ENCODE results near the gene DGCR2.
"Not testable (repeated sequence)": the region's sequence is repeated elsewhere in the genome, so short reads cannot be mapped to it uniquely, and the experiment has no call there.

Gene DGCR2

DNA sequence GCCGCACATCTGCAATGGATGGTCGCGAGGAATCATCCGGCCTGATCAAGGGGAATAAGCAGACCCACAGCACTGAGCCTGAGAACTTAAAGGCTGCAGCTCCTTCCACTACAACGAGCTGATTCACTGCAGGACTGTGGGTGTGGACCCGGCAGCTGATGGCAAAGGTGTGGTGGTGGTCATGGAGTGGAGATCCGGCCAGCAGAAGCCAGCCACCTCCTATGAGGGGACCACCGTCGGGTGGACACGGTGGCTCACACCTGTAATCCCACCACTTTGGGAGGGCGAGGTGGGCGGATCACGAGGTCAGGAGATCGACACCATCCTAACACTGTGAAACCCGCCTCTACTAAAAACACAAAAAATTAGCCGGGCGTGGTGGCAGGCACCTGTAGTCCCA is 66.4 kb downstream of the DGCR2 start:
- no peak for DNase-seq (ENCODE audit: low read depth, low spot score)
- Histone ChIP-seq H3K4me1 (ENCODE audit: insufficient read depth, insufficient read length) (no peaks in the 10 kb centered on the region), H3K36me3 (ENCODE audit: insufficient read depth, insufficient read length, low read length) (peaks cover 65% of the 10 kb centered on the region), H3K27me3 (ENCODE audit: insufficient read depth, insufficient read length) (no peaks in the 10 kb centered on the region), H3K4me3 (ENCODE audit: insufficient read length, low read depth) (no peak overlapping the region), H3K9ac (ENCODE audit: insufficient read length, low read depth) (no peak overlapping the region), H3K9me3 (ENCODE audit: insufficient read depth, low read length) (no peaks in the 10 kb centered on the region)
- TF ChIP-seq YY1 (IDR thresholded peaks at IDR 0.05; ENCODE audit: insufficient read depth, insufficient read length) (no peak), SUZ12 (IDR thresholded peaks at IDR 0.05; ENCODE audit: extremely low read depth, insufficient read depth, insufficient read length) (no peak), ZNF274 (IDR thresholded peaks at IDR 0.05; ENCODE audit: low read depth, low read length) (no peak)

DNA sequence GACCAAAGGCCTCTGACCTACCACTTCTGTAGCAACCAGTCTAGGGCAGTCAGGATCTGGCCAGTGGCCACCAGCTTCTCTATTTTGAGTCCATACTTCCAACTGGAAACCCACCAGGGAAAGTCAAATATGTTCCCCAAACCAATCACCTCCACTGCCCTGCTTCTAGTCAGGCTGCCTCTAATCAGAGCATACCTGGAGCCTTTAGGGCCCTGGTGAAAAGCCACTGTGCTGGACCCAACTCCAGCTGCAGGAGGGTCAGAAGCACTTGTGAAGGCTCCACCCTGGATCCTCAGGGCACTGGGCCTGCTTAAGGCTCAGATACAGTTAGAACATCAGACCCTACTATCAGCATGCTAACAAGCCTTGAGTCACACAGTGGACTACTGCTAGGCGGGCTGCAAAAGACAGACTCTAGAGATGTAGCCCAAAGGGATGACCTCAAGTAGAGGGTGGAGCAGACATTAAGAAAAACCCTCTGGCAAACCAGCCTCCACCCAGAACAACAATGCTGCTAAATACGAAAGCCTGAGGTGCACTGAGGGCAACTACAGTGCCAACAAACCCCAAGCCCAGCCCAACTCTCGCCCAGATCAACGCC is 69.2 kb downstream of the DGCR2 start:
- no peaks in the 10 kb centered on the region for H3K27me3 ChIP-seq (ENCODE audit: insufficient read depth, insufficient read length)
- no peaks in the 10 kb centered on the region for H3K4me1 ChIP-seq (ENCODE audit: insufficient read depth, insufficient read length)
- no peak for TF ChIP-seq SUZ12 (IDR thresholded peaks at IDR 0.05; ENCODE audit: extremely low read depth, insufficient read depth, insufficient read length)
- no peak for TF ChIP-seq ZNF274 (IDR thresholded peaks at IDR 0.05; ENCODE audit: low read depth, low read length)
- TF ChIP-seq YY1 (IDR thresholded peaks at IDR 0.05; ENCODE audit: insufficient read depth, insufficient read length), result no peak
- H3K9ac ChIP-seq (ENCODE audit: insufficient read length, low read depth), result no peak overlapping the region
- no peak for DNase-seq (ENCODE audit: low read depth, low spot score)
- no peak overlapping the region for H3K4me3 ChIP-seq (ENCODE audit: insufficient read length, low read depth)
- peaks cover 52% of the 10 kb centered on the region for H3K36me3 ChIP-seq (ENCODE audit: insufficient read depth, insufficient read length, low read length)
- H3K9me3 ChIP-seq (ENCODE audit: insufficient read depth, low read length), result no peaks in the 10 kb centered on the region

DNA sequence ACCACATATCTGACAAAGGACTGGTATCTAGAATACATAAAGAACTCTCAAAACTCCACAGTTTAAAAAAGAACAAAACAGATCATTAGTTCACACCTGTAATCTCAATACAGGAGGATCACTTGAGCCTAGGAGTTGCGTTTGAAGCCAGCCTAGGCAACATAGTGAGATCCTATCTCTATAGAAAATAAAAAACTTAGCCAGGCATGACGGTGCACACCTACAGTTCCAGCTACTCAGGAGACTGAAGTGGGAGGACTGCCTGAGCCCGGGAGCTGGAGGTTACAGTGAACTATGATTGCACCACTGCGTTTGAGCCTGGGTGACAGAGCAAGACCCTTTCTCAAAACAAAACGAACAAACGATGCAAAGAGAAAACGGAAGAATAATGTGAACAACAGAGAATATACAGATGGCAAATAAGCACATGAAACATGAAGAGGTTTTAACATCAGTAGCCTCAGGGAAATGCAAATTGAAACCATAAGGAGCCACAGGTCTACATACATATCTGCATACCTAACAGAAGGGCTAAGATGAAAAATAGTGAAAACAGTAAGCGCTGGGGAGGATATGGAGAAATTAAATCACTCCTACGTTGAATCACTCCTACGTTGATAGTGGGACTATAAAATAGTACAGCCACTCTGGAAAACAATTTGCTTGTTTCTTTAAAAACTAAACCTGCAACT is 70.7 kb downstream of the DGCR2 start:
- Histone ChIP-seq H3K36me3 (ENCODE audit: insufficient read depth, insufficient read length, low read length) (peaks cover 53% of the 10 kb centered on the region), H3K4me1 (ENCODE audit: insufficient read depth, insufficient read length) (no peaks in the 10 kb centered on the region)

DNA sequence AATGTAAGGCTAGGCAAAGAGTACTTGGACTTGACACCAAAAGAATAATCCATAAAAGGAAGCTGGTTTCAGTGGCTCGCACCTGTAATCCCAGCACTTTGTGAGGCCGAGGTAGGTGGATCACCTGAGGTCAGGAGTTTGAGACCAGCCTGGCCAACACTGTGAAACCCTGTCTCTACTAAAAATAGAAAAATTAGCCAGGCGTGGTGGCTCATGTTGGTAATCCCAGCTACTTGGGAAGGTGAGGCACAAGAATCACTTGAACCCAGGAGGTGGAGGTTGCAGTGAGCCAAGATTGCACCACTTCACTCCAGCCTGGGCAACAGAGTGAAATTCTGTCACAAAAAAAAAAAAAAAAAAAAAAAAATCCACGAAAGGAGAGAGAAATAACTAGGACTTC is 71.4 kb downstream of the DGCR2 start:
- not testable (repeated sequence) for H3K4me3 ChIP-seq (ENCODE audit: insufficient read length, low read depth)

More for the DNA sequence above, 70.7 kb downstream of the DGCR2 start:
- Histone ChIP-seq H3K4me3 (ENCODE audit: insufficient read length, low read depth) (no peak overlapping the region), H3K9ac (ENCODE audit: insufficient read length, low read depth) (no peak overlapping the region), H3K27me3 (ENCODE audit: insufficient read depth, insufficient read length) (no peaks in the 10 kb centered on the region), H3K9me3 (ENCODE audit: insufficient read depth, low read length) (no peaks in the 10 kb centered on the region)
- no peak for TF ChIP-seq YY1 (IDR thresholded peaks at IDR 0.05; ENCODE audit: insufficient read depth, insufficient read length)
- no peak for TF ChIP-seq ZNF274 (IDR thresholded peaks at IDR 0.05; ENCODE audit: low read depth, low read length)
- no peak for TF ChIP-seq SUZ12 (IDR thresholded peaks at IDR 0.05; ENCODE audit: extremely low read depth, insufficient read depth, insufficient read length)
- no peak for DNase-seq (ENCODE audit: low read depth, low spot score)

DNA sequence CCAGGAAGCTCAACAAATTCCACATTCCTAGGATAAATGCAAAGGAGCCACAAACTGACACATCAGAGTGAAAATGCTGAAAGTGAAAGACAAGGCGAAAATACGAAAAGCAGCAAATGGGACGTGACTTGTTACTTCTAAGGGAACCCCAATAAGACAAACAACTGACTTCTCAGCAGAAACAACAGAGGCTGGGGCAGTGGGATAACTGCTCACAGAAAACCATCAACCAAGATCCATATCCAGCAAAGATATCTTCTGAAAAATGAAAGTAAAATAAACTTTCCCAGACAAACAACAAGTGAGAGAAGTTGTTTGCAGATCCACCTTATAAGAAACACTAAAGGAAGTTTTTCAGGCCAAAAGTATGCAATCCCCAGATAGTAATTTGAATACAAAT is 72.1 kb downstream of the DGCR2 start:
- Histone ChIP-seq H3K9me3 (ENCODE audit: insufficient read depth, low read length) (no peaks in the 10 kb centered on the region), H3K4me1 (ENCODE audit: insufficient read depth, insufficient read length) (no peaks in the 10 kb centered on the region), H3K9ac (ENCODE audit: insufficient read length, low read depth) (no peak overlapping the region), H3K27me3 (ENCODE audit: insufficient read depth, insufficient read length) (no peaks in the 10 kb centered on the region), H3K36me3 (ENCODE audit: insufficient read depth, insufficient read length, low read length) (peaks cover 56% of the 10 kb centered on the region), H3K4me3 (ENCODE audit: insufficient read length, low read depth) (no peak overlapping the region)
- DNase-seq (ENCODE audit: low read depth, low spot score), result no peak
- TF ChIP-seq SUZ12 (IDR thresholded peaks at IDR 0.05; ENCODE audit: extremely low read depth, insufficient read depth, insufficient read length) (no peak), YY1 (IDR thresholded peaks at IDR 0.05; ENCODE audit: insufficient read depth, insufficient read length) (no peak), ZNF274 (IDR thresholded peaks at IDR 0.05; ENCODE audit: low read depth, low read length) (no peak)

More for the DNA sequence above, 71.4 kb downstream of the DGCR2 start:
- H3K9ac ChIP-seq (ENCODE audit: insufficient read length, low read depth); H3K27me3 ChIP-seq (ENCODE audit: insufficient read depth, insufficient read length); H3K9me3 ChIP-seq (ENCODE audit: insufficient read depth, low read length); H3K4me1 ChIP-seq (ENCODE audit: insufficient read depth, insufficient read length); DNase-seq (ENCODE audit: low read depth, low spot score): not testable (repeated sequence)
- H3K36me3 ChIP-seq (ENCODE audit: insufficient read depth, insufficient read length, low read length), result peaks cover 54% of the 10 kb centered on the region

DNA sequence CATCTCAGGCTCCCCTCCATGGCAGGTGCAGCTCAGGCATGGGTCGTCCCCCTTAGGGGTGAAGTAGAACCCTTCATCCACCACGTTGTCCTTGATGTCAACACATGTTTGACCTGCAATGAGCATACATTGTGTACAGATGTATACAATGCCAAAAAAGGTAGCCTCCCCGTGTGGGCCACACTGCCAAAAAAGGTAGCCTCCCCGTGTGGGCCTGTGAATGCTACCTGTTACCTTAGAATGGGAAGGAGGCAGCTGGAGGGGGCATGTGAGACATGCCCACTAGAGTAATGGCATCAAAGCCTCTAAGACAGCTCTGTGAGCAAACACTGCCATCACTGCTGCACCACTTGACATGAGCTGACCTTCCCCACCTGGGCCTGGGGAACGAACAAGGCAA is 73.7 kb downstream of the DGCR2 start:
- Histone ChIP-seq H3K9ac (ENCODE audit: insufficient read length, low read depth) (no peak overlapping the region), H3K4me3 (ENCODE audit: insufficient read length, low read depth) (no peak overlapping the region), H3K27me3 (ENCODE audit: insufficient read depth, insufficient read length) (no peaks in the 10 kb centered on the region), H3K36me3 (ENCODE audit: insufficient read depth, insufficient read length, low read length) (peaks cover 66% of the 10 kb centered on the region), H3K4me1 (ENCODE audit: insufficient read depth, insufficient read length) (no peaks in the 10 kb centered on the region), H3K9me3 (ENCODE audit: insufficient read depth, low read length) (no peaks in the 10 kb centered on the region)
- TF ChIP-seq YY1 (IDR thresholded peaks at IDR 0.05; ENCODE audit: insufficient read depth, insufficient read length) (no peak), SUZ12 (IDR thresholded peaks at IDR 0.05; ENCODE audit: extremely low read depth, insufficient read depth, insufficient read length) (no peak), ZNF274 (IDR thresholded peaks at IDR 0.05; ENCODE audit: low read depth, low read length) (no peak)
- DNase-seq (ENCODE audit: low read depth, low spot score), result no peak

DNA sequence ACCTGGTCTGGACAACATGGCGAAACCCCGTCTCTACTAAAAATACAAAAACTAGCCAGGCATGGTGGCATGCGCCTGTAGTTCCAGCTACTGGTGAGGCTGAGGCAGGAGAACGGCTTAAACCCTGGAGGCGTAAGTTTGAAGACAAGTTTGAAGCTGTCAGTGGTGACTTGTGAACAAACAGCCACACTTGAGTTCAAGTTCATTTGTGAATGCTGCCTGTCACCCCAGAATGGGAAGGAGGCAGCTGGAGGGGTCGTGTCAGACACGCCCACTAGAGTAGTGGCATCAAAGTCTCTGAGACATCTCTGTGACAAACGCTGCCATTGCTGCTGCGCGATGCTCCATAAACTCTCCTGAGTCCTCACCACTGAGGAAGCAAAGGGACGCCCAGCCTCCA is 74.2 kb downstream of the DGCR2 start:
- Histone ChIP-seq H3K9me3 (ENCODE audit: insufficient read depth, low read length) (no peaks in the 10 kb centered on the region), H3K4me3 (ENCODE audit: insufficient read length, low read depth) (no peak overlapping the region), H3K27me3 (ENCODE audit: insufficient read depth, insufficient read length) (no peaks in the 10 kb centered on the region), H3K36me3 (ENCODE audit: insufficient read depth, insufficient read length, low read length) (peaks cover 70% of the 10 kb centered on the region), H3K4me1 (ENCODE audit: insufficient read depth, insufficient read length) (no peaks in the 10 kb centered on the region), H3K9ac (ENCODE audit: insufficient read length, low read depth) (no peak overlapping the region)
- DNase-seq (ENCODE audit: low read depth, low spot score), result no peak
- TF ChIP-seq ZNF274 (IDR thresholded peaks at IDR 0.05; ENCODE audit: low read depth, low read length) (no peak), SUZ12 (IDR thresholded peaks at IDR 0.05; ENCODE audit: extremely low read depth, insufficient read depth, insufficient read length) (no peak), YY1 (IDR thresholded peaks at IDR 0.05; ENCODE audit: insufficient read depth, insufficient read length) (no peak)
